ENCODE data around the gene DNAJA4.

The DNAJA4 gene

DNA sequence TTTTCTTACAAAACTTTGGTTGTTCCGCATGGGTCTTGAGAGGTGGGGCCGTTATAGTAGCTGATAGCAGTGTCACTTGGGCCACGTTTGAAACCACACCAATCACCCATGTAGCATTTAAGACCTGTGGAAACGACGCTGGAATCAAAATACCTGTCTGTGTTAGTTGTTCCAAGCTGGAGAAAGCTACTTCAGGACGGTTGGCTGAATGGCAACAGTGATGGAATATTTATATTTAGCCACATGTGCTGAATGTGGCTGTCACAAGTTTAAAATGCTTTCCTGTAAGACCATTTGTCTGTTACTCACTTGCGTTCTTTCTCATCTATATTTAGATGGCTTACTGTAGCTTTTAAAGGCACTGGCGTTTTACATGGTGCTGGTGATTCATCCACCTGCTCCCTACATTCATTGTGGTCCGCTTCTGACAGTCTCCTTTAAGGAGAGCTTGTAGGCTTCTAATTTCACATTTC, 1.4 kb downstream of the DNAJA4 start:
- ChIA-PET POLR2A (interaction anchor here (0.6 to 1.6 kb wide), 4 partner anchors 16 to 1258 kb away, joined by 3 to 5 read pairs (median 4); partner anchors contain the start of gene SKIC8), CTCF (interaction anchor here (0.6 to 1.8 kb wide), 7 partner anchors 17 to 163 kb away, joined by 3 to 9 read pairs (median 5); no protein-coding TSS in a partner anchor)
- Histone ChIP-seq H3K27ac (ENCODE audit: extremely low read depth, low read depth, low read length) (no peak overlapping the region), H3K9me3 (ENCODE audit: control insufficient read depth, insufficient read depth, low read depth, low read length) (no peaks in the 10 kb centered on the region), H3K36me3 (ENCODE audit: control insufficient read depth in 2 of 2, insufficient read depth in 1 of 2, low read length in 2 of 2) (no peaks in the 10 kb centered on the region), H3K4me1 (ENCODE audit: control insufficient read depth, insufficient read depth, low read length) (no peaks in the 10 kb centered on the region), H3K4me3 (ENCODE audit: low read depth, low read length) (no peak overlapping the region)
- TF ChIP-seq, protein P1, sequence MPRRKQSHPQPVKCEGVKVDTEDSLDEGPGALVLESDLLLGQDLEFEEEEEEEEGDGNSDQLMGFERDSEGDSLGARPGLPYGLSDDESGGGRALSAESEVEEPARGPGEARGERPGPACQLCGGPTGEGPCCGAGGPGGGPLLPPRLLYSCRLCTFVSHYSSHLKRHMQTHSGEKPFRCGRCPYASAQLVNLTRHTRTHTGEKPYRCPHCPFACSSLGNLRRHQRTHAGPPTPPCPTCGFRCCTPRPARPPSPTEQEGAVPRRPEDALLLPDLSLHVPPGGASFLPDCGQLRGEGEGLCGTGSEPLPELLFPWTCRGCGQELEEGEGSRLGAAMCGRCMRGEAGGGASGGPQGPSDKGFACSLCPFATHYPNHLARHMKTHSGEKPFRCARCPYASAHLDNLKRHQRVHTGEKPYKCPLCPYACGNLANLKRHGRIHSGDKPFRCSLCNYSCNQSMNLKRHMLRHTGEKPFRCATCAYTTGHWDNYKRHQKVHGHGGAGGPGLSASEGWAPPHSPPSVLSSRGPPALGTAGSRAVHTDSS (tag by site-specific recombination; IDR thresholded peaks at IDR 0.05), result no peak
- TF ChIP-seq, protein P2, sequence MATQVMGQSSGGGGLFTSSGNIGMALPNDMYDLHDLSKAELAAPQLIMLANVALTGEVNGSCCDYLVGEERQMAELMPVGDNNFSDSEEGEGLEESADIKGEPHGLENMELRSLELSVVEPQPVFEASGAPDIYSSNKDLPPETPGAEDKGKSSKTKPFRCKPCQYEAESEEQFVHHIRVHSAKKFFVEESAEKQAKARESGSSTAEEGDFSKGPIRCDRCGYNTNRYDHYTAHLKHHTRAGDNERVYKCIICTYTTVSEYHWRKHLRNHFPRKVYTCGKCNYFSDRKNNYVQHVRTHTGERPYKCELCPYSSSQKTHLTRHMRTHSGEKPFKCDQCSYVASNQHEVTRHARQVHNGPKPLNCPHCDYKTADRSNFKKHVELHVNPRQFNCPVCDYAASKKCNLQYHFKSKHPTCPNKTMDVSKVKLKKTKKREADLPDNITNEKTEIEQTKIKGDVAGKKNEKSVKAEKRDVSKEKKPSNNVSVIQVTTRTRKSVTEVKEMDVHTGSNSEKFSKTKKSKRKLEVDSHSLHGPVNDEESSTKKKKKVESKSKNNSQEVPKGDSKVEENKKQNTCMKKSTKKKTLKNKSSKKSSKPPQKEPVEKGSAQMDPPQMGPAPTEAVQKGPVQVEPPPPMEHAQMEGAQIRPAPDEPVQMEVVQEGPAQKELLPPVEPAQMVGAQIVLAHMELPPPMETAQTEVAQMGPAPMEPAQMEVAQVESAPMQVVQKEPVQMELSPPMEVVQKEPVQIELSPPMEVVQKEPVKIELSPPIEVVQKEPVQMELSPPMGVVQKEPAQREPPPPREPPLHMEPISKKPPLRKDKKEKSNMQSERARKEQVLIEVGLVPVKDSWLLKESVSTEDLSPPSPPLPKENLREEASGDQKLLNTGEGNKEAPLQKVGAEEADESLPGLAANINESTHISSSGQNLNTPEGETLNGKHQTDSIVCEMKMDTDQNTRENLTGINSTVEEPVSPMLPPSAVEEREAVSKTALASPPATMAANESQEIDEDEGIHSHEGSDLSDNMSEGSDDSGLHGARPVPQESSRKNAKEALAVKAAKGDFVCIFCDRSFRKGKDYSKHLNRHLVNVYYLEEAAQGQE (tag by site-specific recombination; IDR thresholded peaks at IDR 0.05), result no peak
- TF ChIP-seq ZNF121 (tag by site-specific recombination; IDR thresholded peaks at IDR 0.05) (peak; percentile 33; the same call in 1 of the 2 replicates), HOXC10 (CRISPR knock-in tag; IDR thresholded peaks at IDR 0.05) (no peak), ZNF140 (tag by site-specific recombination; IDR thresholded peaks at IDR 0.05) (no peak), SETDB1 (IDR thresholded peaks at IDR 0.05; ENCODE audit: insufficient read length, low read length) (no peak)

DNA sequence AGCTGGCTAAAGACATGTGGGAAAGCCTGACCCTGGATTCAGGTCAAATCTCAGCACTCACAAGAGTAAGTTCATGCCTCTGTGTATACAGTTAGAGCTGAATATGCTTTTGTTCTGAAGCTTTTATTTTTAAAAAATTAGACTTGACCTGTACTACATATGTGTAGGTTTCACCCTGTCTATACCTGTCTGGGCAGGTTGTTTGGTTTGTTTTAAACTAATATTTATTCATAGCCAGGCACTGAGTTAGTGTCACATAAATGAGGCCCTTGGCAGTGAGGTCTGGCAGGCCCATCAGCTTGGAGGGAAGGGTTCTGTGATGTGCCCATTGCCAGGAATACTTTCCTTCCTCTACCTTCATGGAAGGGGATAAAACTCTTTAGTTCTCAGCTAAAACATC, 1.9 kb downstream of the DNAJA4 start:
- ChIA-PET CTCF (interaction anchor here (0.6 to 1.8 kb wide), 7 partner anchors 16 to 162 kb away, joined by 3 to 9 read pairs (median 5); no protein-coding TSS in a partner anchor), POLR2A (interaction anchor here (0.6 to 1.6 kb wide), 3 partner anchors 16 to 1259 kb away, joined by 3 to 5 read pairs (median 4); partner anchors contain the start of gene SKIC8)
- Histone ChIP-seq H3K9me3 (ENCODE audit: control insufficient read depth, insufficient read depth, low read depth, low read length) (no peaks in the 10 kb centered on the region), H3K27ac (ENCODE audit: extremely low read depth, low read depth, low read length) (no peak overlapping the region), H3K36me3 (ENCODE audit: control insufficient read depth in 2 of 2, insufficient read depth in 1 of 2, low read length in 2 of 2) (no peaks in the 10 kb centered on the region), H3K4me3 (ENCODE audit: low read depth, low read length) (no peak overlapping the region), H3K4me1 (ENCODE audit: control insufficient read depth, insufficient read depth, low read length) (no peaks in the 10 kb centered on the region)
- TF ChIP-seq, protein P3, sequence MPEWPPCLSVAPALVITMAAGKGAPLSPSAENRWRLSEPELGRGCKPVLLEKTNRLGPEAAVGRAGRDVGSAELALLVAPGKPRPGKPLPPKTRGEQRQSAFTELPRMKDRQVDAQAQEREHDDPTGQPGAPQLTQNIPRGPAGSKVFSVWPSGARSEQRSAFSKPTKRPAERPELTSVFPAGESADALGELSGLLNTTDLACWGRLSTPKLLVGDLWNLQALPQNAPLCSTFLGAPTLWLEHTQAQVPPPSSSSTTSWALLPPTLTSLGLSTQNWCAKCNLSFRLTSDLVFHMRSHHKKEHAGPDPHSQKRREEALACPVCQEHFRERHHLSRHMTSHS (tag by site-specific recombination; IDR thresholded peaks at IDR 0.05), result no peak
- TF ChIP-seq ZNF335 (tag by site-specific recombination; conservative IDR thresholded peaks at IDR 0.05), result peak; percentile 41

DNA sequence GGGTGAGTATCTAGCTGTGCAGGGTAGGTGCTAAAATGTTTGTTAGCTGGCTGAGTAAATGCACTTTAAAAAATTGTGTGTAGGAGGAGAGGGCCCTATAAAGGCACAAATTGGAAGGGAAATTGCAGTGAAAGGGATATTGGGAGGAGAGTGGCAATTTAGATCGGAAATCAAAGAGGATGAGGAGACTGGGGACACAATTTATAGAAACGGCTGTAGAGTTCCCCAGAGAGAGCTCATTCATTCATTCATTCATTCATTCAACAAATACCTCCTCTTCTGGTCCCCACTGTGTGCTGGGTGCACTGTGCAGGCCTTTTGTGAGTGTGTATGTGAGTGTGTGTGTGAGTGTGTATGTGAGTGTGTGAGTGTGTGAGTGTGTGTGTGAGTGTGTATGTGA, 2.4 kb downstream of the DNAJA4 start:
- CTCF ChIA-PET, result interaction anchor here (1.5 to 1.8 kb wide), 3 partner anchors 16 to 90 kb away, joined by 5 to 9 read pairs (median 5); no protein-coding TSS in a partner anchor
- H3K36me3 ChIP-seq (ENCODE audit: control insufficient read depth in 2 of 2, insufficient read depth in 1 of 2, low read length in 2 of 2), result no peaks in the 10 kb centered on the region
- POLR2A ChIA-PET, result interaction anchor here (1.3 to 1.6 kb wide), 2 partner anchors 15 to 33 kb away, joined by 3 to 5 read pairs; partner anchors contain the start of gene SKIC8
- no peak overlapping the region for H3K27ac ChIP-seq (ENCODE audit: extremely low read depth, low read depth, low read length)
- no peaks in the 10 kb centered on the region for H3K9me3 ChIP-seq (ENCODE audit: control insufficient read depth, insufficient read depth, low read depth, low read length)
- H3K4me1 ChIP-seq (ENCODE audit: control insufficient read depth, insufficient read depth, low read length), result no peaks in the 10 kb centered on the region
- H3K4me3 ChIP-seq (ENCODE audit: low read depth, low read length), result no peak overlapping the region
- TF ChIP-seq GLI4 (tag by site-specific recombination; IDR thresholded peaks at IDR 0.05) (no peak), ZNF555 (tag by site-specific recombination; conservative IDR thresholded peaks at IDR 0.05) (no peak), SP2 (tag by site-specific recombination; IDR thresholded peaks at IDR 0.05) (no peak), ZNF510 (tag by site-specific recombination; IDR thresholded peaks at IDR 0.05; ENCODE audit: insufficient replicate concordance) (no peak), FEZF1 (tag by site-specific recombination; IDR thresholded peaks at IDR 0.05) (no peak), ZNF341 (tag by site-specific recombination; IDR thresholded peaks at IDR 0.05; ENCODE audit: low read depth) (no peak), ZNF292 (tag by site-specific recombination; IDR thresholded peaks at IDR 0.05; ENCODE audit: borderline replicate concordance, low read depth) (no peak), SALL2 (tag by site-specific recombination; IDR thresholded peaks at IDR 0.05; ENCODE audit: borderline replicate concordance) (no peak)
- TF ChIP-seq, protein P4, sequence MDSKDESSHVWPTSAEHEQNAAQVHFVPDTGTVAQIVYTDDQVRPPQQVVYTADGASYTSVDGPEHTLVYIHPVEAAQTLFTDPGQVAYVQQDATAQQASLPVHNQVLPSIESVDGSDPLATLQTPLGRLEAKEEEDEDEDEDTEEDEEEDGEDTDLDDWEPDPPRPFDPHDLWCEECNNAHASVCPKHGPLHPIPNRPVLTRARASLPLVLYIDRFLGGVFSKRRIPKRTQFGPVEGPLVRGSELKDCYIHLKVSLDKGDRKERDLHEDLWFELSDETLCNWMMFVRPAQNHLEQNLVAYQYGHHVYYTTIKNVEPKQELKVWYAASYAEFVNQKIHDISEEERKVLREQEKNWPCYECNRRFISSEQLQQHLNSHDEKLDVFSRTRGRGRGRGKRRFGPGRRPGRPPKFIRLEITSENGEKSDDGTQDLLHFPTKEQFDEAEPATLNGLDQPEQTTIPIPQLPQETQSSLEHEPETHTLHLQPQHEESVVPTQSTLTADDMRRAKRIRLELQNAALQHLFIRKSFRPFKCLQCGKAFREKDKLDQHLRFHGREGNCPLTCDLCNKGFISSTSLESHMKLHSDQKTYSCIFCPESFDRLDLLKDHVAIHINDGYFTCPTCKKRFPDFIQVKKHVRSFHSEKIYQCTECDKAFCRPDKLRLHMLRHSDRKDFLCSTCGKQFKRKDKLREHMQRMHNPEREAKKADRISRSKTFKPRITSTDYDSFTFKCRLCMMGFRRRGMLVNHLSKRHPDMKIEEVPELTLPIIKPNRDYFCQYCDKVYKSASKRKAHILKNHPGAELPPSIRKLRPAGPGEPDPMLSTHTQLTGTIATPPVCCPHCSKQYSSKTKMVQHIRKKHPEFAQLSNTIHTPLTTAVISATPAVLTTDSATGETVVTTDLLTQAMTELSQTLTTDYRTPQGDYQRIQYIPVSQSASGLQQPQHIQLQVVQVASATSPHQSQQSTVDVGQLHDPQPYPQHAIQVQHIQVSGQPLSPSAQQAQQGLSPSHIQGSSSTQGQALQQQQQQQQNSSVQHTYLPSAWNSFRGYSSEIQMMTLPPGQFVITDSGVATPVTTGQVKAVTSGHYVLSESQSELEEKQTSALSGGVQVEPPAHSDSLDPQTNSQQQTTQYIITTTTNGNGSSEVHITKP (tag by site-specific recombination; IDR thresholded peaks at IDR 0.05), result no peak
- TF ChIP-seq, protein P5, sequence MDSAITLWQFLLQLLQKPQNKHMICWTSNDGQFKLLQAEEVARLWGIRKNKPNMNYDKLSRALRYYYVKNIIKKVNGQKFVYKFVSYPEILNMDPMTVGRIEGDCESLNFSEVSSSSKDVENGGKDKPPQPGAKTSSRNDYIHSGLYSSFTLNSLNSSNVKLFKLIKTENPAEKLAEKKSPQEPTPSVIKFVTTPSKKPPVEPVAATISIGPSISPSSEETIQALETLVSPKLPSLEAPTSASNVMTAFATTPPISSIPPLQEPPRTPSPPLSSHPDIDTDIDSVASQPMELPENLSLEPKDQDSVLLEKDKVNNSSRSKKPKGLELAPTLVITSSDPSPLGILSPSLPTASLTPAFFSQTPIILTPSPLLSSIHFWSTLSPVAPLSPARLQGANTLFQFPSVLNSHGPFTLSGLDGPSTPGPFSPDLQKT (IDR thresholded peaks at IDR 0.05; ENCODE audit: borderline replicate concordance, low read depth, low read length), result no peak

Measured in HEK293 (cell line).